Neural crest cell (in vitro differentiated cells): ENCODE data around the gene PDXP. TPM values are rescaled to one million over a fixed set of nuclear protein-coding genes. Genes with fewer than 3 reads are reported as not detected.

Experiments
- DNase-seq: peaks from one replicate; pipeline ENCODE4 v3.0.0; 2021; ENCODE audit warnings: low read depth, mixed read lengths, low spot score
- H3K27ac Mint-ChIP-seq: one replicate; pipeline ENCODE4 v1.8.0; 2021; ENCODE audit warnings: mild to moderate bottlenecking, mixed read lengths; ENCODE audit not compliant: unreplicated experiment
- H3K27me3 Mint-ChIP-seq: 2 replicates; pipeline ENCODE4 v1.8.0; 2021; ENCODE audit warnings: low read depth, mild to moderate bottlenecking, mixed read lengths
- H3K36me3 Mint-ChIP-seq: 2 replicates; pipeline ENCODE4 v1.8.0; 2021; ENCODE audit warnings: low read depth, mild to moderate bottlenecking, mixed read lengths
- H3K4me1 Mint-ChIP-seq: 2 replicates; pipeline ENCODE4 v1.8.0; 2021; ENCODE audit warnings: mixed read lengths
- H3K4me3 Mint-ChIP-seq: one replicate; pipeline ENCODE4 v1.8.0; 2021; ENCODE audit warnings: mild to moderate bottlenecking, mixed read lengths
- H3K9me3 Mint-ChIP-seq: 2 replicates; pipeline ENCODE4 v1.8.0; 2021; ENCODE audit warnings: mixed read lengths
- CTCF ChIP-seq: fragments of 200-600 bp; sonication (generic); conservative IDR thresholded peaks from 2 replicates; pipeline ENCODE4 v1.5.0; 2021; ENCODE audit warnings: antibody characterized with exemption, mild to moderate bottlenecking
- total RNA-seq: library from RNA; stranded (reverse); gene quantifications from 2 replicates; pipeline ENCODE4 v1.2.1, GENCODE V29; 2021

PDXP gene
- total RNA-seq, 1 donor from 2014 or later: 51.5 TPM

GRCh38 chr22:37616201-37617083, 42.1 kb upstream of the PDXP start:
- Mint-ChIP-seq H3K4me3 (no peak overlapping the region), H3K4me1 (peaks cover under 1% of the 10 kb centered on the region), H3K9me3 (no peaks in the 10 kb centered on the region), H3K27ac (no peak overlapping the region), H3K27me3 (no peaks in the 10 kb centered on the region), H3K36me3 (peaks cover 7% of the 10 kb centered on the region)
- TF ChIP-seq CTCF: no peak
- DNase-seq: no peak

GRCh38 chr22:37617431-37617830, 41.1 kb upstream of the PDXP start:
- H3K36me3 Mint-ChIP-seq: peaks cover 7% of the 10 kb centered on the region
- H3K27me3 Mint-ChIP-seq: no peaks in the 10 kb centered on the region
- H3K4me1 Mint-ChIP-seq: no peaks in the 10 kb centered on the region
- H3K27ac Mint-ChIP-seq: no peak overlapping the region
- no peaks in the 10 kb centered on the region for H3K9me3 Mint-ChIP-seq
- DNase-seq: no peak
- no peak for TF ChIP-seq CTCF
- H3K4me3 Mint-ChIP-seq: peak overlapping the region; percentile 39

GRCh38 chr22:37618072-37618656, 40.4 kb upstream of the PDXP start:
- no peaks in the 10 kb centered on the region for H3K27me3 Mint-ChIP-seq
- no peak overlapping the region for H3K27ac Mint-ChIP-seq

GRCh38 chr22:37618674-37619073, 39.8 kb upstream of the PDXP start:
- no peak overlapping the region for H3K4me3 Mint-ChIP-seq
- peaks cover 8% of the 10 kb centered on the region for H3K36me3 Mint-ChIP-seq
- H3K27ac Mint-ChIP-seq: no peak overlapping the region
- no peak for DNase-seq
- H3K27me3 Mint-ChIP-seq: no peaks in the 10 kb centered on the region
- peaks cover 2% of the 10 kb centered on the region for H3K4me1 Mint-ChIP-seq
- no peaks in the 10 kb centered on the region for H3K9me3 Mint-ChIP-seq
- TF ChIP-seq CTCF: no peak

More at GRCh38 chr22:37618072-37618656, 40.4 kb upstream of the PDXP start:
- Mint-ChIP-seq H3K4me1 (no peaks in the 10 kb centered on the region), H3K4me3 (no peak overlapping the region), H3K36me3 (peaks cover 7% of the 10 kb centered on the region), H3K9me3 (no peaks in the 10 kb centered on the region)
- no peak for TF ChIP-seq CTCF
- no peak for DNase-seq

- no peak for DNase-seq
- Mint-ChIP-seq H3K27ac (no peak overlapping the region), H3K4me3 (no peak overlapping the region), H3K36me3 (peaks cover 5% of the 10 kb centered on the region), H3K9me3 (no peaks in the 10 kb centered on the region), H3K4me1 (peaks cover 5% of the 10 kb centered on the region), H3K27me3 (no peaks in the 10 kb centered on the region)
- no peak for TF ChIP-seq CTCF
Measured at GRCh38 chr22:37619991-37620390, 38.5 kb upstream of the PDXP start.
